Neural cell (in vitro differentiated cells): ENCODE measurements around the gene DKK2.

Experiments
- MXI1 ChIP-seq: fragments of 450-650 bp; conservative IDR thresholded peaks from 2 replicates; pipeline ENCODE4 v1.6.1; 2014; ENCODE audit warnings: antibody characterized with exemption, mild to moderate bottlenecking; ENCODE audit not compliant: poor library complexity, severe bottlenecking
- TF ChIP-seq, protein P1 (sequence below): fragments of 450-650 bp; IDR thresholded peaks from 2 replicates; pipeline ENCODE4 v1.5.1; 2014; ENCODE audit warnings: antibody characterized with exemption, mild to moderate bottlenecking, moderate library complexity; ENCODE audit not compliant: poor library complexity, severe bottlenecking

DNA sequence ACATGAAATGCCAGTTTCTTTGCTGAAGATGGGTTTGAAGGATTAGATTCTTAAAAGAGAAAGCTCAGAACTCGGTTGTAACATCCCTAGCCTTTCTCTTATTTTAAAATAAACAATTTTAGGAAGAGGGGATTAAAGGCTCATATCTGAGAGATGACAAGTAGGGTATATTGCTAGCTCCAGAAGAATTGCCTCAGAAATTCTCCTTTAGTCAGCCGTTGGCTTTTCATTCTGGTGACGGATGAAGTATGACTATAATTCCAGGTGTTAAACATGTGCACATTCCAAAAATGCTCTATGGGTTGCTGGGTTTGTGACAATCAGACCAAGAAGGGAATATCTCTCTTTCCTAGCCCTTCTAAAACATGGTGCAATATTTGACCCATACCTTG lies 17.8 kb downstream of the DKK2 start:
- TF ChIP-seq, protein P1, sequence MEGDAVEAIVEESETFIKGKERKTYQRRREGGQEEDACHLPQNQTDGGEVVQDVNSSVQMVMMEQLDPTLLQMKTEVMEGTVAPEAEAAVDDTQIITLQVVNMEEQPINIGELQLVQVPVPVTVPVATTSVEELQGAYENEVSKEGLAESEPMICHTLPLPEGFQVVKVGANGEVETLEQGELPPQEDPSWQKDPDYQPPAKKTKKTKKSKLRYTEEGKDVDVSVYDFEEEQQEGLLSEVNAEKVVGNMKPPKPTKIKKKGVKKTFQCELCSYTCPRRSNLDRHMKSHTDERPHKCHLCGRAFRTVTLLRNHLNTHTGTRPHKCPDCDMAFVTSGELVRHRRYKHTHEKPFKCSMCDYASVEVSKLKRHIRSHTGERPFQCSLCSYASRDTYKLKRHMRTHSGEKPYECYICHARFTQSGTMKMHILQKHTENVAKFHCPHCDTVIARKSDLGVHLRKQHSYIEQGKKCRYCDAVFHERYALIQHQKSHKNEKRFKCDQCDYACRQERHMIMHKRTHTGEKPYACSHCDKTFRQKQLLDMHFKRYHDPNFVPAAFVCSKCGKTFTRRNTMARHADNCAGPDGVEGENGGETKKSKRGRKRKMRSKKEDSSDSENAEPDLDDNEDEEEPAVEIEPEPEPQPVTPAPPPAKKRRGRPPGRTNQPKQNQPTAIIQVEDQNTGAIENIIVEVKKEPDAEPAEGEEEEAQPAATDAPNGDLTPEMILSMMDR = no peak
- no peak for TF ChIP-seq MXI1
